Neural progenitor cell (in vitro differentiated cells): ENCODE data around the gene LAYN. TPM values are rescaled to one million over a fixed set of nuclear protein-coding genes. Genes with fewer than 3 reads are reported as not detected.

ENCODE experiments used
- DNase-seq: peaks from one replicate; pipeline ENCODE4 v3.0.0-alpha.2; 2016; ENCODE audit warnings: low spot score
- H2AFZ ChIP-seq: fragments of 200-600 bp; sonication (generic); replicated peaks from 2 replicates; pipeline ENCODE4 v1.6.1; 2016; ENCODE audit warnings: antibody characterized with exemption
- H3F3A ChIP-seq: fragments of 200-600 bp; sonication (generic); 2 replicates; pipeline ENCODE4 v1.6.1; 2016; ENCODE audit warnings: antibody characterized with exemption, low read depth
- H3K27ac ChIP-seq: fragments of 200-600 bp; sonication (generic); 2 replicates; pipeline ENCODE4 v1.5.1; 2016; ENCODE audit warnings: mild to moderate bottlenecking
- H3K27me3 ChIP-seq: fragments of 200-600 bp; sonication (generic); 2 replicates; pipeline ENCODE4 v1.6.1; 2016; ENCODE audit warnings: mild to moderate bottlenecking, moderate library complexity
- H3K36me3 ChIP-seq: fragments of 200-600 bp; sonication (generic); 2 replicates; pipeline ENCODE4 v1.5.1; 2016
- H3K4me1 ChIP-seq: fragments of 200-600 bp; sonication (generic); 2 replicates; pipeline ENCODE4 v1.6.1; 2016; ENCODE audit warnings: mixed run types
- H3K4me2 ChIP-seq: fragments of 200-600 bp; sonication (generic); 2 replicates; pipeline ENCODE4 v1.6.1; 2016
- H3K4me3 ChIP-seq: fragments of 200-600 bp; sonication (generic); 2 replicates; pipeline ENCODE4 v1.5.1; 2016
- H3K79me2 ChIP-seq: fragments of 200-600 bp; sonication (generic); 2 replicates; pipeline ENCODE4 v1.6.1; 2016; ENCODE audit warnings: low read depth
- H3K9ac ChIP-seq: fragments of 200-600 bp; sonication (generic); 2 replicates; pipeline ENCODE4 v1.6.1; 2016
- H3K9me3 ChIP-seq: fragments of 200-600 bp; sonication (generic); 2 replicates; pipeline ENCODE4 v1.5.1; 2016; ENCODE audit warnings: low read depth
- H4K20me1 ChIP-seq: fragments of 200-600 bp; sonication (generic); 2 replicates; pipeline ENCODE4 v1.6.1; 2016; ENCODE audit warnings: low read depth
- H3K27ac Mint-ChIP-seq: 3 replicates; pipeline ENCODE4 v1.8.0; 2021; ENCODE audit warnings: mixed read lengths
- H3K27me3 Mint-ChIP-seq: 2 replicates; pipeline ENCODE4 v1.8.0; 2022; ENCODE audit warnings: low read depth, mild to moderate bottlenecking, inconsistent platforms, moderate library complexity, mixed read lengths; ENCODE audit not compliant: insufficient read depth
- H3K36me3 Mint-ChIP-seq: 3 replicates; pipeline ENCODE4 v1.8.0; 2021; ENCODE audit warnings: mixed read lengths
- H3K4me1 Mint-ChIP-seq: 3 replicates; pipeline ENCODE4 v1.8.0; 2021; ENCODE audit warnings: mixed read lengths
- H3K4me3 Mint-ChIP-seq: 3 replicates; pipeline ENCODE4 v1.8.0; 2021; ENCODE audit warnings: mild to moderate bottlenecking, moderate library complexity, mixed read lengths
- H3K9me3 Mint-ChIP-seq: 3 replicates; pipeline ENCODE4 v1.8.0; 2020; ENCODE audit warnings: mixed read lengths
- CTCF ChIP-seq: fragments of 200-600 bp; sonication (generic); IDR thresholded peaks from 2 replicates; pipeline ENCODE4 v1.5.1; 2017; ENCODE audit warnings: antibody characterized with exemption, mild to moderate bottlenecking
- EZH2 ChIP-seq: fragments of 200-600 bp; sonication (generic); IDR thresholded peaks from 2 replicates; pipeline ENCODE4 v1.6.1; 2017; ENCODE audit warnings: antibody characterized with exemption, mild to moderate bottlenecking, moderate library complexity
- EZH2phosphoT487 ChIP-seq: fragments of 200-600 bp; sonication (generic); IDR thresholded peaks from 2 replicates; pipeline ENCODE4 v1.6.1; 2017; ENCODE audit warnings: antibody characterized with exemption
- total RNA-seq: library from RNA; depleted of rRNA; stranded (reverse); fragments of >200 nt; gene quantifications from 2 replicates; pipeline ENCODE4 v1.2.3, GENCODE V29; 2015; ENCODE audit warnings: low replicate concordance

LAYN gene
- total RNA-seq, 1 donor from 2014 or later: 0.26 TPM

DNA sequence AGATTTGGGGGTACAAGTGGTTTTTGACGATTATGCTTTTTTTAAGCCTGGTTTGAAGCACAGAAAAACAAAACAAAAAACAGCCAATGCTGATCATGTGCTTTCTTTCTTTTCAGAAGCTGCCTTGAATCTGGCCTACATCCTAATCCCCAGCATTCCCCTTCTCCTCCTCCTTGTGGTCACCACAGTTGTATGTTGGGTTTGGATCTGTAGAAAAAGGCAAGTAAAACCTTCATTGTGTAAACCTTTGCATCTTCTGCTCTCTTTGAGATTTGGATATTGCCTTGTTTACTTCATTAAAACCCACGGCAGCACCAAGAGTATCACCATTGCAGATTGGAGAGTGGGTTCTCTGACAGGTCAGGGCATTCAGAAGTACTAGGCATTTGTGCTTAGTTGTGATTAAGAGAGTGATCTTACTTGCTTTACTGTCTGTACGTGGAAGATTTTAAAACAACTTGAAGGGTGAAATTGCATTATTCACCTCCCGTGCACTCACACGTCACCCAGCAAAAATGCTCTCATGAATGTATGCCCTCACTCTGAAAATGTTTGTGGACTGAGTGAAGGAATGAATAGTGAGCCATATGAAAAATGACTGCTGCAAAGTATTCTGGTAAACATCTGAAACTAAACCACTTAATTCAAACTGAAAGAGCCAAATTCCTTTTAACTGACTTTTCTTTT lies 17.0 kb downstream of the LAYN start:
- Histone ChIP-seq H3K4me3 (no peak overlapping the region), H3K27ac (no peak overlapping the region), H2AFZ (no peak overlapping the region), H4K20me1 (no peaks in the 10 kb centered on the region), H3K4me2 (no peak overlapping the region), H3K27me3 (no peaks in the 10 kb centered on the region), H3K79me2 (no peaks in the 10 kb centered on the region), H3K9ac (no peak overlapping the region), H3K9me3 (no peaks in the 10 kb centered on the region), H3K36me3 (no peaks in the 10 kb centered on the region), H3F3A (no peaks in the 10 kb centered on the region), H3K4me1 (peaks cover 7% of the 10 kb centered on the region)
- no peak overlapping the region for H3K27ac Mint-ChIP-seq
- no peak for DNase-seq
- H3K4me3 Mint-ChIP-seq: no peak overlapping the region
- H3K27me3 Mint-ChIP-seq: no peaks in the 10 kb centered on the region
- H3K36me3 Mint-ChIP-seq: no peaks in the 10 kb centered on the region
- peaks cover 8% of the 10 kb centered on the region for H3K9me3 Mint-ChIP-seq
- TF ChIP-seq CTCF (no peak), EZH2 (no peak), EZH2phosphoT487 (no peak)
- H3K4me1 Mint-ChIP-seq: no peaks in the 10 kb centered on the region

DNA sequence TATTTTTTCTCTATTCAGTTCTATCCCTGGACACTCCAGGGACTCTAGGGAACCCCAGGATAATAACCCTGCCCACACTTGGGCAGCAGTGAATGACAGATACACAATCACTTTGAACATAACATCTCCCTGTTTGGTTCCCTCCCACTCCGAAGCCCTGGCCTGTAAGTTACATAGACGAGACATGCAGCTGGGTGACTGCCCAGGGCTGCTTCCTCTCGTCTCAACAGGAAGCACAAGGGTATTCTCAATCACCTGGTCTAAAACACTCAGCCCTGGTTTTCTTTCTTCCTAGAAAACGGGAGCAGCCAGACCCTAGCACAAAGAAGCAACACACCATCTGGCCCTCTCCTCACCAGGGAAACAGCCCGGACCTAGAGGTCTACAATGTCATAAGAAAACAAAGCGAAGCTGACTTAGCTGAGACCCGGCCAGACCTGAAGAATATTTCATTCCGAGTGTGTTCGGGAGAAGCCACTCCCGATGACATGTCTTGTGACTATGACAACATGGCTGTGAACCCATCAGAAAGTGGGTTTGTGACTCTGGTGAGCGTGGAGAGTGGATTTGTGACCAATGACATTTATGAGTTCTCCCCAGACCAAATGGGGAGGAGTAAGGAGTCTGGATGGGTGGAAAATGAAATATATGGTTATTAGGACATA lies 19.4 kb downstream of the LAYN start:
- no peak overlapping the region for H2AFZ ChIP-seq
- H4K20me1 ChIP-seq: no peaks in the 10 kb centered on the region
- no peak overlapping the region for H3K27ac Mint-ChIP-seq
- TF ChIP-seq EZH2 (no peak), EZH2phosphoT487 (no peak), CTCF (no peak)
- H3K4me1 Mint-ChIP-seq: no peaks in the 10 kb centered on the region
- H3K4me2 ChIP-seq: no peak overlapping the region
- H3K36me3 ChIP-seq: no peaks in the 10 kb centered on the region
- H3K9ac ChIP-seq: no peak overlapping the region
- no peaks in the 10 kb centered on the region for H3K27me3 ChIP-seq
- H3K4me1 ChIP-seq: peaks cover 7% of the 10 kb centered on the region
- no peak for DNase-seq
- peaks cover 8% of the 10 kb centered on the region for H3K9me3 Mint-ChIP-seq
- no peaks in the 10 kb centered on the region for H3F3A ChIP-seq
- H3K4me3 ChIP-seq: no peak overlapping the region
- H3K27ac ChIP-seq: no peak overlapping the region
- peaks cover 2% of the 10 kb centered on the region for H3K27me3 Mint-ChIP-seq
- H3K36me3 Mint-ChIP-seq: no peaks in the 10 kb centered on the region
- no peaks in the 10 kb centered on the region for H3K9me3 ChIP-seq
- no peak overlapping the region for H3K4me3 Mint-ChIP-seq
- no peaks in the 10 kb centered on the region for H3K79me2 ChIP-seq

DNA sequence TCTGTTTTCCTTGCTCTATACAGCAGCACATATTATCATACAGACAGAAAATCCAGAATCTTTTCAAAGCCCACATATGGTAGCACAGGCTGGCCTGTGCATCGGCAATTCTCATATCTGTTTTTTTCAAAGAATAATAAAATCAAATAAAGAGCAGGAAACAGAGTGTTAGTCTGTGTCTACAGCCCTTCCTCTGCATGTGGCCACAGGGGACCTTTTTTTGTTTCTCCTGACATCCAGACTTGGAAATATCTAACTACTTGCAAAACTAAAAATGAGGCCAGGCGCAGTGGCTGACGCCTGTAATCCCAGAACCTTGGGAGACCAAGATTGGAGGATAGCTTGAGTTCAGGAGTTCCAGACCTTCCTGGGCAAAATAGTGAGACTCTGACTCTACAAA lies 20.3 kb downstream of the LAYN start:
- Mint-ChIP-seq H3K36me3 (no peaks in the 10 kb centered on the region), H3K4me3 (no peak overlapping the region), H3K27ac (no peak overlapping the region), H3K4me1 (no peaks in the 10 kb centered on the region), H3K27me3 (peaks cover 2% of the 10 kb centered on the region), H3K9me3 (peaks cover 5% of the 10 kb centered on the region)
- no peak overlapping the region for H3K4me2 ChIP-seq
- H4K20me1 ChIP-seq: no peaks in the 10 kb centered on the region
- H3F3A ChIP-seq: no peaks in the 10 kb centered on the region
- H3K9ac ChIP-seq: no peak overlapping the region
- no peaks in the 10 kb centered on the region for H3K27me3 ChIP-seq
- no peak for TF ChIP-seq CTCF
- TF ChIP-seq EZH2phosphoT487: no peak
- no peak for TF ChIP-seq EZH2
- H3K36me3 ChIP-seq: no peaks in the 10 kb centered on the region
- H3K4me1 ChIP-seq: peaks cover 7% of the 10 kb centered on the region
- DNase-seq: no peak
- no peaks in the 10 kb centered on the region for H3K9me3 ChIP-seq
- no peak overlapping the region for H2AFZ ChIP-seq
- H3K79me2 ChIP-seq: no peaks in the 10 kb centered on the region
- no peak overlapping the region for H3K27ac ChIP-seq
- H3K4me3 ChIP-seq: no peak overlapping the region
